HEK293T (cell line): Measurements from ENCODE around the gene CYB561A3.

Experiments
- ELF4 ChIP-seq: fragments of 450-650 bp; IDR thresholded peaks from 2 replicates; pipeline ENCODE4 v1.6.1; 2017; ENCODE audit warnings: antibody characterized with exemption
- FOXA1 ChIP-seq: fragments of 450-650 bp; IDR thresholded peaks from 2 replicates; pipeline ENCODE4 v1.6.1; 2016; ENCODE audit warnings: mild to moderate bottlenecking
- FOXK2 ChIP-seq: fragments of 450-650 bp; IDR thresholded peaks from 2 replicates; pipeline ENCODE4 v1.6.1; 2016; ENCODE audit warnings: mild to moderate bottlenecking
- FOXM1 ChIP-seq: fragments of 450-650 bp; IDR thresholded peaks from 2 replicates; pipeline ENCODE4 v1.6.1; 2017; ENCODE audit warnings: mild to moderate bottlenecking, borderline replicate concordance
- PKNOX1 ChIP-seq: fragments of 450-650 bp; IDR thresholded peaks from 2 replicates; pipeline ENCODE4 v1.6.1; 2016
- SP1 ChIP-seq: fragments of 450-650 bp; IDR thresholded peaks from 2 replicates; pipeline ENCODE4 v1.6.1; 2017

- TF ChIP-seq FOXK2 (no peak), SP1 (no peak), FOXA1 (no peak), FOXM1 (no peak), ELF4 (no peak), PKNOX1 (no peak)
Measured at GRCh38 chr11:61364012-61364675, 2.5 kb upstream of the CYB561A3 start.
